Middle frontal gyrus (tissue), 1 donor: ENCODE data around the gene BTBD6.

Experiments
- DNase-seq: peaks from one replicate; pipeline ENCODE4 v3.0.0-alpha.2; 2015; ENCODE audit warnings: low spot score; ENCODE audit errors: extremely low spot score

Gene BTBD6

GRCh38 chr14:105229099-105229655 is 19.2 kb upstream of the BTBD6 start:
- DNase-seq: no peak

DNA sequence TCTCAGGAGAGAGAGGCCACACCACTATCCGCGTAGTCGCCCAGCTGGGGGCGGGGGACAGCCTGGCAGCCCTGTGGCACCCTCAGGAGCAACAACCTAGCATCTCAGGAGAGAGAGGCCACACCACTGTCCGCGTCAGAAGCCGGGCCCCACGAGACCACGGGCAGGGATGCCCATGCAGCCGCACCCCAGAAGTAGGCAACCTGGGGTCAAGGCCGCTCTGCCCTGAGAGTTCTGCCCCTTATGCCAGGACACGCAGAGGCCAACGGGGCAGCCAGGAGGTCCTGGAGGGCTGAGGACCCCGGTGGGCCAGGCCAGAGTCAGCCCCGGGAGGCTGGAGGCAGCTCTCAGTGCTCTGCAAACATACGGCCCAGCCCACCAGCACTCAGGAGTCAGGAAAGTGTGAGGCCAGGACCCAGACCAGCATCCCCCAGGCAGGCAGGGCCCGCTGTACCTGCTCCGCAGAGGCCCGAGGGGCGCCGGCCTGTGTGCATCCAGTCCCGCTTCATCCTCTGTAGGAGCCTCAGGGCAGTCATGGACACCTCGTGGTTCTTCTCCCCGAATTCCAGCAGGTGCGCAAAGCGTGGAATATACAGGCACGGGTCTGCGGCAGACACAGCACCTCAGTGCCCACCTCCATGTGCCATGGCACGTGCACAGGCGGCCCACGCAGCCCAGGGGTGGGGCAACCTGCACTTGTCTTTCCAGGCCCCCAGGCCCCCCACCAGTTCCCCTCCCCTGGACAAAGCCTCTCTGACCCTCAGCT is 7.3 kb upstream of the BTBD6 start:
- DNase-seq: no peak

- no peak for DNase-seq
Observed at GRCh38 chr14:105241641-105242040, 6.7 kb upstream of the BTBD6 start.

GRCh38 chr14:105244334-105244733 is 4.0 kb upstream of the BTBD6 start:
- no peak for DNase-seq

DNA sequence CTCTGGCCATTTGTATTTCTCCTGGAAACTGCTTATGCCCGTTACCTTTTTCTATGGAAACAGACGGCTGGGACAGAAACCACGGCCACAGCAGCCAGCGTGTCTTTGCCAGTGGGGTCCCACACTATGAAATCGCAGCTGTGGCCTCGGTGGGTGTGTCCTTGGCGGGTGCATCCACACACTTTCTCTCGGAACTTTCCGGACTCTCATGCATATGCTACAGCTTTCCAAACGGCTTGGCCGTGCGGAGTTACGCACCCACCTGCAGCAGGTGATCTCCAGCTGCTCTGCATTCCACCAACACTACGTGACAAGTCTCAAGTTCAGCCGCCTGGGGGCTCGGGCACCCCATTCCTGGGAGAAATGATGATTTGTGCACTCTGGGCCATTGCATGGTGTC is 1.3 kb upstream of the BTBD6 start:
- no peak for DNase-seq

DNA sequence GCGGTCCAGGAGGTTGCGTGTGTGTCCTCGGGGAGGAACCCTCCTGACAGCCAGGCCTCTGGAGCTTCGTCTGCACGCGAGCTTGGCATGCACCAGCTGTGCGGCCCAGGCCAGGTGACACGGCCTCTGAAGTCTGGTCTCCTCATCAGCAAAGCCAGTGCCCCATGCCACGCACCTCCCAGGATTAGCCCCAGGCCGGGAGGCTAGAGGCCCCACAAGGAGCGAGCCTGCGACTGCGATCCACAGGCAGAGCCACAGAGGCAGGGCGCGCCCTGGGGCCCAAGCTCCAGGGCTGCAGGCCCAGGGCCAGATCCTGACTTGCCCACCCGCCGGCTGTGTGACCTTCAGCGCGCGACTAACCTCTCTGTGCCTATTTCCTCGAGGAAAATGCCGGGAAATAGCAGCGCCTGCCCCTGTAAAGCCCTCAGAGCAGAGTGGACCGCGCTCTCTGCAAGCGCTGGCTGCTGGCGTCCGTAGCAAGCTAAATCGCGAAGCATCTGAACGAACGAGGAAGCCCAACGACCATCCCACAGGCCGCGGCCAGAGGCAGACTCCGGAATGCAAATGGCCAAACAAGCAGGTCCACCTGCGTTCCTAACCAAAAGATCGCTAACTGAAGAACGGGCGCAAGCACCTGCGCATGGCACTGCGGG is 492 bp upstream of the BTBD6 start:
- DNase-seq: no peak

- DNase-seq: no peak
Observed at GRCh38 chr14:105249182-105250007, 1.1 kb downstream of the BTBD6 start.

DNA sequence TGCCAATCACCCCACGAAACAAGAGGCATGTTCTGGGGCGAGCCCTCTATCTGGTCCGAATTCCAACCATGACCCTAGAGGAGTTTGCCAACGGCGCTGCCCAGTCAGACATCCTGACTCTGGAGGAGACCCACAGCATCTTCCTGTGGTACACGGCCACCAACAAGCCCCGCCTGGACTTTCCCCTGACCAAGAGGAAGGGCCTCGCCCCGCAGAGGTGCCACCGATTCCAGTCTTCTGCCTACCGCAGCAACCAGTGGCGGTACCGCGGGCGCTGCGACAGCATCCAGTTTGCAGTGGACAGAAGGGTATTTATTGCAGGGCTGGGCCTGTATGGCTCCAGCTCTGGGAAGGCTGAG is 1.7 kb downstream of the BTBD6 start:
- no peak for DNase-seq

GRCh38 chr14:105250986-105251385 is 2.7 kb downstream of the BTBD6 start:
- DNase-seq: no peak

DNA sequence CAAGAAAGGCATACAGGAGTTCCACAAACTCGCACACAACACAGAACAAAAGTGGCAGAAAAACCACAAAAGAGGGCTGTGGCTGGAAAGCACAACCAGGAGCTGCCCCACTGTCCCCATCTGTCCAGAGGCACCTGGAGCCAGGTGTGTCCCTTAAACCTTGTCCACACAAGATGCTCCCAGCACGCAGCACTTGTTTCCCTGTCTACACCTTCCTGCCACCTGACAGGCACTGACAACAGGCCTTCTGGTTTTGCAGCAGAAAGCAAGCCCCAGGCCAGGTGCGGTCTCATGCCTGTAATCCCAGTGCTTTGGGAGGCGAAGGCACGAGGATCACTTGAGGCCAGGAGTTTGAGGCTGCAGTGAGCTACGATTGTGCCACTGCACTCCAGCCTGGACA is 3.6 kb downstream of the BTBD6 start:
- DNase-seq: no peak

DNA sequence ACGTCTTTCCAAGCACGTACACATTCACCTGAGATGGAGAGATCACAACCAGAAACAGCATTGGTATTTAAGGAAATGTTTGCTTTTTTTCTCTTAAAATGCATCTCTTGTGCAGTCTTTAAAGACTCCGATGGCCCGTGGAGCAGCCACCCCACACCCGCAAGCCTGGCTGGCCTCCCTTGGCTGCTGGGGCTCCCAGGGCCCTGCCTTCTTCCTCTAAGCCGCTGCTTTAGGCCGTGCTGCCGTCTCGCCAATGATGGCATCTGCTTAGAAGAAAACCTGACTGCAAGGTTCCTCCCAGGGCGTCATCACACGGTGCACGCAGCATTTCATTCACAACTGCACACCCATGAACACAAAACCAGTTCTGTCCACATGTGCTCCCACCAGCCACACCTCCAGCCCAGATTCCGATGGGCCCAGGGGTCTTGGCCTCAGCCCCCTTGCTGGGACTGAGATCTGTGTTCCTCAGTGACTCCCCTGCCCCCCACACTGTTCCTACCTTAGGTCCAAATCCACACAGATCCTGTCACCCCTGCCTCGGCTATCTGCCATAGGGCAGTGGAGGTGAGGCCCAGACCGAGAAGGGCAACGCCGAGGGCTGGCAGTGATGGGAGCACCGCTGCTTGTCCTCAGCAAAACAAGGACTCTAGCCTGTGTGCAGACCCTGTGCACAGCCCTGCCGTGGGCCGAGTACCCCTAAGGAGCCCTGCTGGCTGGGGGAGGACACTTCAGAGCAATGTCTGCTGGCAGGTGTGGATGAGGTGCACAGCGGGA is 4.4 kb downstream of the BTBD6 start:
- DNase-seq: no peak

DNA sequence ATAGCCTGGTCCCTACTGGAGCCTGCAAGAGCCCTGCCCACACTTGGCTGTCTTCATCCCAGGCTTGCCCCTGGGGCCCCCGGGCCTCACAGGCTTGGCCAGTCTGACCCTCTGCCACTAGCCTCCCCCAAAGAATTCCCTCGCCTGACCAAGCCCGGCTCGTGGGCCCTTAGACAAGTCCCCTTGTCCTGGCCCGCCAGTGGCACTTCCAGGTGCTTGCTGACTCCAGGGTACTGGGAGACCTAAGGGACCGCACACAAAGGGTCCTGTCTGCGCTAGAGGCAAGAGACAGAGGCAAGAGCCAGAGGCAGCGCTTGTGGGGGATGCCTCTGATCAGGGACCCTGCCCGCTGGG is 5.0 kb downstream of the BTBD6 start:
- no peak for DNase-seq

- DNase-seq: no peak
Observed at GRCh38 chr14:105255021-105255507, 6.7 kb downstream of the BTBD6 start.

DNA sequence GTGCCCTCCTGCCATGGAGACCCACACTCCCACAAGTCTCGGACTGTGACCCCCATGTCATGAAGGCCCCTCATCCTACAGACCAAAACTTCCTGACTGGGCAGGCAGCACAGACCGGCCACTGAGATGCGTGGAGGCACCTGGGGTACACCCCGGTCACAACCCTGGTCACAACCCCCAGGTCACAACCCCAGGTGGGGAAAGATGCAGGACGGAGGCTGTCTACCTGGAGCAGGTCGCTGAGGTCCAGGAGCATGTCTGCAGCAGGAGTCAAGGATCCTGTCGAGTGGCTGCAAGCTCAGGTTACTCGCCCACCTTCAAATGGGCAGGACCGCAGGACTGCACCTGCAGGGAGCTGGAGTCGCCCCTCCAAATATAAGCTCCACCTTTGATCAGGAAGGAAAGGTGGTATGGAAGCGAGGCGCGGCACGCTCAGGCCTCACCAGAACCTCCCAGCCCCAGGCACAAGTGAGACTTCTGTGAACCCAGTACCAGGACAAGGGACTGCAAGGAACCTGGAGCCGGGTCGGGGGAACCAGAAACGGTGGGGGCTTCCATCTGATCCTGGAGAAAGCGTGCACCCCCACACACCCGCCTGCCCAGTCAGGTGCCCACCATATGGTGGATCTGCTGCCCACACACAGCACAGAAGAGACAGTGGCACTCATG is 8.1 kb downstream of the BTBD6 start:
- no peak for DNase-seq

DNA sequence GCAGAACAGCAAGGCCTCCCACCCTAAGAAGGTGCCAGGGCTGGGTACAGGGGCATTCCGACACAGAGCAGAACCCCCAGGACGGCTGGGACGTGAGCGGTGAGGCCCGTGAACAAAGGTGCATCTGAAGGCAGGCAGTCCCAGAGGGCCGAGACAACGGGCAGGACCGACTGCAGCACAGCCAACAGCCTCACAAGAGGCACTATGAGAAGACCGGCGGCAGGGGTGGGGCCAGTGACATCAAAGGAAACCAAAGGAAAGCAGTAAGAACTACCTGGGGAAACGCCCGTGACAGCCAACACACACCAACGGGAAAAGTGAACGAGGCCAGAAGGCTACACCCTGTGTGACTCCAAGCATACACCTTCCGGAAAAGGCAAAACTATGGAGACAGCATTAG is 9.1 kb downstream of the BTBD6 start:
- DNase-seq: no peak

- DNase-seq: no peak
Observed at GRCh38 chr14:105258846-105259245, 10.5 kb downstream of the BTBD6 start.

GRCh38 chr14:105260959-105261358 is 12.6 kb downstream of the BTBD6 start:
- DNase-seq: no peak

DNA sequence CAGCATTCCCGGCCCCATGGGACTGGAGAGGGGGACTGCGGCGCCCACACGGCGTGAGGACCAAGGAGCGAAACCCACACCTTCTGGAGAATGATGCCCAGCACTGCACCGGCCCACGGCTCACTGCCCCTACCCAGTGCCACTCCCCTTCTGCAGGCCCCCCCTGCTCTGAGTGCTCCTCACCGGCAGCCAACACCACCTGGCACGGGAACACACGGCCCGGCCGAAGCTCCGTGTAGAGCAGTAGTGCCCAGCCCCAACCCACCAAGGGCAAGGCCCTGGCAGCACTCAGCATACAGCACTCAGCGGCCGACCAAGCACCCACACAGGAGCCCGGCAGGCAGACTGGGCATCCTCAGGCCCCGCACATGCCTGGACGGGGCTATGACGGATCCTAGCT is 13.4 kb downstream of the BTBD6 start:
- no peak for DNase-seq

GRCh38 chr14:105267820-105268548 is 19.7 kb downstream of the BTBD6 start:
- no peak for DNase-seq
